IMR-90 (cell line): ENCODE data around the gene CDK15.

Experiments used
- CEBPB ChIP-seq: IDR thresholded peaks from 2 replicates; pipeline ENCODE4 v1.6.1; 2012; ENCODE audit warnings: low read depth, low read length, improper control_type of control experiment
- CHD1 ChIP-seq: IDR thresholded peaks from 2 replicates; pipeline ENCODE4 v1.6.1; 2012; ENCODE audit warnings: low read depth, low read length, improper control_type of control experiment
- MAFK ChIP-seq: IDR thresholded peaks from 2 replicates; pipeline ENCODE4 v1.6.1; 2012; ENCODE audit warnings: low read depth, low read length, improper control_type of control experiment
- MAZ ChIP-seq: IDR thresholded peaks from 2 replicates; pipeline ENCODE4 v1.6.1; 2012; ENCODE audit warnings: low read depth, mild to moderate bottlenecking, low read length, improper control_type of control experiment, moderate library complexity, borderline replicate concordance
- MXI1 ChIP-seq: IDR thresholded peaks from 2 replicates; pipeline ENCODE4 v1.6.1; 2012; ENCODE audit warnings: low read depth, mild to moderate bottlenecking, low read length, moderate library complexity, borderline replicate concordance
- POLR2A ChIP-seq: IDR thresholded peaks from 2 replicates; pipeline ENCODE4 v1.6.1; 2012; ENCODE audit warnings: mild to moderate bottlenecking, low read depth, low read length
- RCOR1 ChIP-seq: IDR thresholded peaks from 2 replicates; pipeline ENCODE4 v1.6.1; 2012; ENCODE audit warnings: mild to moderate bottlenecking, low read length, improper control_type of control experiment; ENCODE audit not compliant: insufficient replicate concordance
- RFX5 ChIP-seq: IDR thresholded peaks from 2 replicates; pipeline ENCODE4 v1.8.0; 2012; ENCODE audit warnings: low read depth, mild to moderate bottlenecking, low read length, moderate library complexity
- SMC3 ChIP-seq: fragments of 150-350 bp; IDR thresholded peaks from 2 replicates; pipeline ENCODE4 v1.6.1; 2016; ENCODE audit warnings: low read depth, mild to moderate bottlenecking, antibody characterized with exemption, low read length, moderate library complexity
- TF ChIP-seq, protein P1 (sequence below): conservative IDR thresholded peaks from 2 replicates; pipeline ENCODE4 v1.5.1; 2012; ENCODE audit warnings: mild to moderate bottlenecking, low read depth, low read length, improper control_type of control experiment

GRCh38 chr2:201882353-201883090 lies 76.2 kb downstream of the CDK15 start:
- TF ChIP-seq, protein P1, sequence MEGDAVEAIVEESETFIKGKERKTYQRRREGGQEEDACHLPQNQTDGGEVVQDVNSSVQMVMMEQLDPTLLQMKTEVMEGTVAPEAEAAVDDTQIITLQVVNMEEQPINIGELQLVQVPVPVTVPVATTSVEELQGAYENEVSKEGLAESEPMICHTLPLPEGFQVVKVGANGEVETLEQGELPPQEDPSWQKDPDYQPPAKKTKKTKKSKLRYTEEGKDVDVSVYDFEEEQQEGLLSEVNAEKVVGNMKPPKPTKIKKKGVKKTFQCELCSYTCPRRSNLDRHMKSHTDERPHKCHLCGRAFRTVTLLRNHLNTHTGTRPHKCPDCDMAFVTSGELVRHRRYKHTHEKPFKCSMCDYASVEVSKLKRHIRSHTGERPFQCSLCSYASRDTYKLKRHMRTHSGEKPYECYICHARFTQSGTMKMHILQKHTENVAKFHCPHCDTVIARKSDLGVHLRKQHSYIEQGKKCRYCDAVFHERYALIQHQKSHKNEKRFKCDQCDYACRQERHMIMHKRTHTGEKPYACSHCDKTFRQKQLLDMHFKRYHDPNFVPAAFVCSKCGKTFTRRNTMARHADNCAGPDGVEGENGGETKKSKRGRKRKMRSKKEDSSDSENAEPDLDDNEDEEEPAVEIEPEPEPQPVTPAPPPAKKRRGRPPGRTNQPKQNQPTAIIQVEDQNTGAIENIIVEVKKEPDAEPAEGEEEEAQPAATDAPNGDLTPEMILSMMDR, result no peak
- no peak for TF ChIP-seq POLR2A
- TF ChIP-seq MAFK, result no peak
- TF ChIP-seq MAZ, result no peak
- TF ChIP-seq MXI1, result no peak
- no peak for TF ChIP-seq CEBPB
- no peak for TF ChIP-seq SMC3
- TF ChIP-seq CHD1, result no peak
- TF ChIP-seq RCOR1, result no peak
- no peak for TF ChIP-seq RFX5
